Naive thymus-derived CD4-positive, alpha-beta T cell (primary cell): ENCODE data around the gene DEPDC5. TPM values are rescaled to one million over a fixed set of nuclear protein-coding genes. Genes with fewer than 3 reads are reported as not detected.

Source experiments
- ATAC-seq: fragments of 150-1000 bp; cut with Tn5 transposase; 2 replicates; pipeline ENCODE4 v1.10.0; 2021; ENCODE audit warnings: mild to moderate bottlenecking, moderate library complexity
- CTCF ChIA-PET: fragments of 350-600 bp; sonication (Branson Sonifier 250); formaldehyde crosslinking; loops from one replicate; lab custom pipeline; 2021; ENCODE audit warnings: antibody characterized with exemption; lab: Charles Lee
- POLR2A ChIA-PET: fragments of 350-600 bp; sonication (Branson Sonifier 250); formaldehyde crosslinking; loops from one replicate; lab custom pipeline; 2021; ENCODE audit warnings: antibody characterized with exemption, inconsistent platforms; lab: Charles Lee
- DNase-seq, 9 donors: peaks; one replicate each; pipeline versions ENCODE4 v3.0.0 to v3.0.0-alpha.2; 2020 to 2022; ENCODE audit warnings: mixed read lengths in 1 of 9
- H3K27ac ChIP-seq: one replicate; pipeline ENCODE4 v1.7.0; 2013; ENCODE audit warnings: mild to moderate bottlenecking, low read depth, low read length, moderate library complexity
- H3K27me3 ChIP-seq, 2 donors: one replicate each; pipeline ENCODE4 v1.7.0; 2013; ENCODE audit warnings: low read length in 2 of 2, mild to moderate bottlenecking in 2 of 2, moderate library complexity in 2 of 2; ENCODE audit not compliant: control insufficient read depth in 2 of 2, insufficient read depth in 2 of 2
- H3K36me3 ChIP-seq, 3 experiments: 1 replicate in 2 of 3; 2 replicates in 1 of 3; pipeline ENCODE4 v1.7.0; 2013; ENCODE audit warnings: low read length in 3 of 3, mild to moderate bottlenecking in 3 of 3, moderate library complexity in 1 of 3; ENCODE audit not compliant: insufficient read depth in 3 of 3, control insufficient read depth in 2 of 3
- H3K4me1 ChIP-seq, 2 donors: one replicate each; pipeline ENCODE4 v1.7.0; 2013; ENCODE audit warnings: low read length in 2 of 2, mild to moderate bottlenecking in 2 of 2, moderate library complexity in 1 of 2; ENCODE audit not compliant: control insufficient read depth in 2 of 2, insufficient read depth in 2 of 2
- H3K4me3 ChIP-seq: 2 replicates; pipeline ENCODE4 v1.7.0; 2013; ENCODE audit warnings: mild to moderate bottlenecking, low read length
- H3K9me3 ChIP-seq, 3 experiments: 1 replicate in 2 of 3; 2 replicates in 1 of 3; pipeline ENCODE4 v1.7.0; 2013; ENCODE audit warnings: low read length in 3 of 3; ENCODE audit not compliant: control insufficient read depth in 2 of 3
- H3K27ac Mint-ChIP-seq, 9 donors: one replicate each; pipeline ENCODE4 v1.8.0; 2020 to 2022; ENCODE audit warnings: mixed read lengths in 9 of 9, mild to moderate bottlenecking in 8 of 9, moderate library complexity in 5 of 9, inconsistent platforms in 2 of 9
- H3K27me3 Mint-ChIP-seq, 5 donors: one replicate each; pipeline ENCODE4 v1.8.0; 2021 to 2022; ENCODE audit warnings: mixed read lengths in 5 of 5, mild to moderate bottlenecking in 1 of 5
- H3K36me3 Mint-ChIP-seq, 5 donors: one replicate each; pipeline ENCODE4 v1.8.0; 2020 to 2022; ENCODE audit warnings: mixed read lengths in 5 of 5, mild to moderate bottlenecking in 3 of 5, inconsistent platforms in 1 of 5
- H3K4me1 Mint-ChIP-seq, 7 donors: one replicate each; pipeline ENCODE4 v1.8.0; 2020 to 2022; ENCODE audit warnings: mixed read lengths in 7 of 7, mild to moderate bottlenecking in 3 of 7, inconsistent platforms in 1 of 7
- H3K4me3 Mint-ChIP-seq, 10 donors: one replicate each; pipeline ENCODE4 v1.8.0; 2020 to 2022; ENCODE audit warnings: mild to moderate bottlenecking in 10 of 10, mixed read lengths in 10 of 10, moderate library complexity in 6 of 10, inconsistent platforms in 2 of 10
- H3K9me3 Mint-ChIP-seq, 11 donors: one replicate each; pipeline ENCODE4 v1.8.0; 2020 to 2022; ENCODE audit warnings: mixed read lengths in 11 of 11, mild to moderate bottlenecking in 4 of 11, inconsistent platforms in 1 of 11, moderate library complexity in 1 of 11
- intact Hi-C, 2 donors: fragments of 100-400 bp; cut with micrococcal nuclease; formaldehyde crosslinking; loops; one replicate each; pipeline ENCODE4 v1.15.1; 2023
- polyA plus RNA-seq, 2 donors: library from polyadenylated mRNA; unstranded; fragments of 300-500 nt; fragmentation: Illumina TruSeq; gene quantifications; one replicate each; pipeline ENCODE4 v1.2.3, GENCODE V29; 2021
- total RNA-seq, 6 experiments: library from RNA in 5 of 6; stranded (reverse) in 5 of 6; gene quantifications; 1 replicate in 5 of 6; 2 replicates in 1 of 6; pipeline ENCODE4 v1.2.3 and lab custom pipeline; 2021 to 2026

The DEPDC5 gene
- total and polyA plus RNA-seq, 7 experiments from 2014 or later = 5.7 to 54.1 (median 43.8) TPM

GRCh38 chr22:31881865-31882264 lies 128.0 kb downstream of the DEPDC5 start:
- DNase-seq (no peak), ATAC-seq (no peak)
- no peak overlapping the region for H3K27ac Mint-ChIP-seq
- H3K36me3 Mint-ChIP-seq = peaks cover 2 to 31% (median 18%) of the 10 kb centered on the region in 5 donors
- H3K9me3 Mint-ChIP-seq = no peaks in the 10 kb centered on the region
- H3K4me1 Mint-ChIP-seq = peaks cover 0 to 10% (median 0%) of the 10 kb centered on the region in 7 donors
- no peaks in the 10 kb centered on the region for H3K4me1 ChIP-seq
- ChIA-PET CTCF (no interaction called here), POLR2A (no interaction called here)
- H3K27me3 Mint-ChIP-seq = no peaks in the 10 kb centered on the region
- intact Hi-C loops = no loop called here
- no peaks in the 10 kb centered on the region for H3K27me3 ChIP-seq
- no peak overlapping the region for H3K4me3 ChIP-seq
- no peak overlapping the region for H3K4me3 Mint-ChIP-seq
- H3K36me3 ChIP-seq = peaks cover 0 to 39% (median 3%) of the 10 kb centered on the region in 3 experiments
- H3K9me3 ChIP-seq = no peaks in the 10 kb centered on the region
- H3K27ac ChIP-seq = no peak overlapping the region

DNA sequence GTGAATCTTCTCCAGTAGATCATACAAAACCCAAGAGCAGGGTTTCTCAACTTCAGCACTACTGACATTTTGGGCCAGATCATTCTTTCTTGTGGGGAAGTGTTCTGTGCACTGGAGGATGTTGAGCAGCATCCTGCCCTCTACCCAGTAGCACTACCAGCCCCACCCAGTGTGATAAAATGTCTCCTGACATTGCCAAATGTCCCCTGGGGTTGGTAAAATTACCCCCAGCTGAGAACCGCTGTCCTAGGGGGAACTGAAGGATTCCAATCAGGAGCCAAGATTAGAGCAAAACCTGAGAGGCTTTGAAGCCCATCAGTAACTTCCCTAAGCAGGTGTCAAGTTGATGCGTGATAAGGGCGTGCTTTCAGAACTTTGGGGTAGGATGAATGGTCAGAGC lies 129.2 kb downstream of the DEPDC5 start:
- Histone ChIP-seq H3K36me3 (peaks cover 0 to 39% (median 3%) of the 10 kb centered on the region in 3 experiments), H3K9me3 (no peaks in the 10 kb centered on the region), H3K4me3 (no peak overlapping the region), H3K27ac (no peak overlapping the region), H3K4me1 (no peaks in the 10 kb centered on the region), H3K27me3 (no peaks in the 10 kb centered on the region)
- CTCF ChIA-PET = no interaction called here
- Mint-ChIP-seq H3K4me1 (peaks cover 0 to 10% (median 0%) of the 10 kb centered on the region in 7 donors), H3K27ac (no peak overlapping the region), H3K4me3 (no peak overlapping the region), H3K36me3 (peaks cover 2 to 36% (median 23%) of the 10 kb centered on the region in 5 donors), H3K9me3 (no peaks in the 10 kb centered on the region), H3K27me3 (no peaks in the 10 kb centered on the region)
- ATAC-seq (no peak), DNase-seq (no peak)
- POLR2A ChIA-PET = no interaction called here
- intact Hi-C loops = no loop called here

DNA sequence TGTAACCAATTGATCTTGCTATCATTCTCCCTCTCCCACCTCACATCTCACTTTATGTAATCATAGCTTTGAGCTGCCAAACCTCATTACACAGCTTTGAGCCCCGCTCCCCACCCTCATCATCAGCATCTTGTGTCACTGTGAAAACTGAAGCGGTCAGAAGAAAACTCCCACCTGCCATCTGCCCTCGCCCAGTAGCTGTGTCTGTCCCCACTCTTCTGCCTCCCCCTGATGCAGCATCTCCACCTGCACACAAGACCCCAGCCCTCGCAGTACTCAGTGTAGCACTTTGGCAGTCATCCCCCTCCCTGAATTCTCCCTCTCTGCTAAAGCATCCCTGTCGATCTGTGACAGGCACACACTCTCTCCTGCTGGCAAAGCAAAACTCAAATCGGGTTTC lies 130.2 kb downstream of the DEPDC5 start:
- H3K27ac Mint-ChIP-seq = no peak overlapping the region

GRCh38 chr22:31891366-31892079 lies 137.7 kb downstream of the DEPDC5 start:
- POLR2A ChIA-PET = no interaction called here
- H3K4me3 Mint-ChIP-seq = no peak overlapping the region
- H3K27me3 ChIP-seq = no peaks in the 10 kb centered on the region
- H3K4me3 ChIP-seq = no peak overlapping the region
- no peak overlapping the region for H3K27ac ChIP-seq
- no peaks in the 10 kb centered on the region for H3K27me3 Mint-ChIP-seq
- no peaks in the 10 kb centered on the region for H3K9me3 ChIP-seq
- H3K36me3 ChIP-seq = peaks cover 0 to 36% (median 4%) of the 10 kb centered on the region in 3 experiments
- ATAC-seq (no peak), DNase-seq (no peak)
- H3K27ac Mint-ChIP-seq = no peak overlapping the region
- no peaks in the 10 kb centered on the region for H3K9me3 Mint-ChIP-seq
- no peaks in the 10 kb centered on the region for H3K4me1 ChIP-seq
- CTCF ChIA-PET = no interaction called here
- intact Hi-C loops = no loop called here
- H3K4me1 Mint-ChIP-seq = peaks cover 0 to 6% (median 0%) of the 10 kb centered on the region in 7 donors
- peaks cover 7 to 39% (median 19%) of the 10 kb centered on the region in 5 donors for H3K36me3 Mint-ChIP-seq

More for the DNA sequence above, 130.2 kb downstream of the DEPDC5 start:
- H3K36me3 ChIP-seq = peaks cover 0 to 44% (median 3%) of the 10 kb centered on the region in 3 experiments
- H3K9me3 ChIP-seq = no peaks in the 10 kb centered on the region
- Mint-ChIP-seq H3K9me3 (no peaks in the 10 kb centered on the region), H3K27me3 (no peaks in the 10 kb centered on the region), H3K36me3 (peaks cover 3 to 40% (median 23%) of the 10 kb centered on the region in 5 donors), H3K4me3 (no peak overlapping the region), H3K4me1 (peaks cover 0 to 10% (median 0%) of the 10 kb centered on the region in 7 donors)
- ATAC-seq = no peak
- intact Hi-C loops = no loop called here
- ChIA-PET POLR2A (no interaction called here), CTCF (no interaction called here)
- H3K4me3 ChIP-seq = no peak overlapping the region
- H3K27me3 ChIP-seq = no peaks in the 10 kb centered on the region
- DNase-seq = no peak
- H3K4me1 ChIP-seq = no peaks in the 10 kb centered on the region
- H3K27ac ChIP-seq = no peak overlapping the region

DNA sequence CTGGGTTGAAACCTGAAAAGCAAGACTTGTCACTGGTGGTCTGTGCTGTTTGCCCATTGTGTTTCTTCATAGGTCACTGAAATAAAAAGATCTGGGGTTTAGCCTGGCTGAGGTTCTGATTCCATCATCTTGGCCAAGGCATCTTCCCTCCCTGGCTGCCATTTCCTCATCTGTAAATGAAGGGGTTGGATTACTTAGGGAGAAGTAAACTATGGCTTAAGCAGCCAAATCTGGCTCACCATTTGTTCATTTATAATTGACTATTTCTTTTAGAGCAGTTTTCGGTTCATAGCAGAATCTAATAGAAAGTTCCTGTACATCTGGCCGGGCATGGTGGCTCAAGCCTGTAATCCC lies 138.2 kb downstream of the DEPDC5 start:
- Mint-ChIP-seq H3K27ac (no peak overlapping the region), H3K36me3 (peaks cover 7 to 39% (median 19%) of the 10 kb centered on the region in 5 donors)

GRCh38 chr22:31893460-31893859 lies 139.6 kb downstream of the DEPDC5 start:
- peaks cover 7 to 43% (median 15%) of the 10 kb centered on the region in 5 donors for H3K36me3 Mint-ChIP-seq
- POLR2A ChIA-PET = no interaction called here

More for the DNA sequence above, 138.2 kb downstream of the DEPDC5 start:
- Histone ChIP-seq H3K27me3 (no peaks in the 10 kb centered on the region), H3K4me3 (no peak overlapping the region), H3K36me3 (peaks cover 0 to 37% (median 4%) of the 10 kb centered on the region in 3 experiments), H3K27ac (no peak overlapping the region), H3K4me1 (no peaks in the 10 kb centered on the region), H3K9me3 (no peaks in the 10 kb centered on the region)
- CTCF ChIA-PET = no interaction called here
- POLR2A ChIA-PET = no interaction called here
- Mint-ChIP-seq H3K9me3 (no peaks in the 10 kb centered on the region), H3K4me1 (peaks cover 0 to 6% (median 0%) of the 10 kb centered on the region in 7 donors), H3K4me3 (no peak overlapping the region), H3K27me3 (no peaks in the 10 kb centered on the region)
- intact Hi-C loops = no loop called here
- ATAC-seq = no peak
- no peak for DNase-seq

More at GRCh38 chr22:31893460-31893859, 139.6 kb downstream of the DEPDC5 start:
- peaks cover 0 to 6% (median 0%) of the 10 kb centered on the region in 7 donors for H3K4me1 Mint-ChIP-seq
- CTCF ChIA-PET = no interaction called here
- Histone ChIP-seq H3K9me3 (no peaks in the 10 kb centered on the region), H3K4me3 (no peak overlapping the region), H3K27ac (no peak overlapping the region), H3K27me3 (no peaks in the 10 kb centered on the region), H3K36me3 (peaks cover 0 to 51% (median 4%) of the 10 kb centered on the region in 3 experiments), H3K4me1 (no peaks in the 10 kb centered on the region)
- DNase-seq (no peak), ATAC-seq (no peak)
- H3K27ac Mint-ChIP-seq = peak overlapping the region in 1 of 9 donors; percentile 58
- intact Hi-C loops = no loop called here
- H3K4me3 Mint-ChIP-seq = no peak overlapping the region
- no peaks in the 10 kb centered on the region for H3K9me3 Mint-ChIP-seq
- no peaks in the 10 kb centered on the region for H3K27me3 Mint-ChIP-seq
